HepG2 (cell line): ENCODE measurements around the gene SMYD2. TPM values are rescaled to one million over a fixed set of nuclear protein-coding genes. Genes with fewer than 3 reads are reported as not detected.

ENCODE experiments used
- ATAC-seq: fragments of 200-7000 bp; cut with Tn5 transposase; 3 replicates; pipeline ENCODE4 v1.9.1; 2020; ENCODE audit warnings: mild to moderate bottlenecking, moderate library complexity
- BruUV-seq: library from RNA; stranded (reverse); fragments of 400-500 nt; replicated peaks from 2 replicates; lab custom pipeline; 2021; lab: Mats Ljungman, UMichigan
- CTCF ChIA-PET: fragments of 300-600 bp; formaldehyde crosslinking; extraction: SDS; loops from one replicate; lab custom pipeline; 2021; ENCODE audit warnings: low total read pairs, inconsistent platforms, low intra/inter-chr PET ratio; lab: Yijun Ruan, JAX
- POLR2A ChIA-PET: fragments of 350-600 bp; sonication (Branson Sonifier 250); formaldehyde crosslinking; loops from one replicate; lab custom pipeline; 2020; ENCODE audit warnings: antibody characterized with exemption, inconsistent platforms; lab: Yijun Ruan, JAX
- DNase-seq: peaks from one replicate; pipeline ENCODE4 v3.0.0-alpha.2; 2015; ENCODE audit warnings: low spot score
- FAIRE-seq: peaks from 3 replicates; lab custom pipeline; 2011; peaks lifted over from hg19 to GRCh38; lab: Jason Lieb, UNC
- H2AFZ ChIP-seq: one replicate; pipeline ENCODE4 v1.6.1; 2011; ENCODE audit warnings: low read length, inconsistent platforms
- H3K27ac ChIP-seq: fragments of 300-600 bp; 3 replicates; pipeline ENCODE4 v1.8.0; 2011; ENCODE audit warnings: mixed run types, mild to moderate bottlenecking, mixed read lengths, low read length, inconsistent platforms; ENCODE audit not compliant: insufficient read depth; ENCODE audit errors: extremely low read length
- H3K27me3 ChIP-seq, 2 experiments: fragments of 200-600 bp in 1 of 2; 2 replicates in 1 of 2; 3 replicates in 1 of 2; pipeline versions ENCODE4 v1.6.0 to v1.8.0; 2011; ENCODE audit warnings: low read length in 2 of 2, mild to moderate bottlenecking in 2 of 2, moderate library complexity in 2 of 2, inconsistent platforms in 1 of 2; ENCODE audit not compliant: insufficient read depth in 2 of 2, control insufficient read depth in 1 of 2
- H3K36me3 ChIP-seq, 2 experiments: fragments of 200-600 bp in 1 of 2; replicated peaks in 1 of 2; 2 replicates in 1 of 2; 3 replicates in 1 of 2; pipeline versions ENCODE4 v1.5.1 to v1.8.0; 2011; ENCODE audit warnings: low read length in 2 of 2, inconsistent platforms in 1 of 2; ENCODE audit not compliant: insufficient read depth in 2 of 2, control insufficient read depth in 1 of 2
- H3K4me1 ChIP-seq: 2 replicates; pipeline ENCODE4 v1.5.1; 2012; ENCODE audit warnings: low read length, inconsistent platforms; ENCODE audit not compliant: insufficient read depth
- H3K4me2 ChIP-seq: 2 replicates; pipeline ENCODE4 v1.6.0; 2011; ENCODE audit warnings: low read depth, low read length, inconsistent platforms
- H3K4me3 ChIP-seq, 3 experiments: fragments of 200-600 bp in 1 of 3; sonication (generic), shearing (Covaris generic) in 1 of 3; replicated peaks in 1 of 3; 2 replicates each; pipeline ENCODE4 v1.5.1; 2011 to 2016; ENCODE audit warnings: low read length in 3 of 3, inconsistent platforms in 2 of 3, low read depth in 2 of 3, mild to moderate bottlenecking in 2 of 3, control low read depth in 1 of 3, mixed read lengths in 1 of 3; ENCODE audit not compliant: insufficient read depth in 1 of 3
- H3K79me2 ChIP-seq: one replicate; pipeline ENCODE4 v1.6.1; 2011; ENCODE audit warnings: low read length, inconsistent platforms; ENCODE audit not compliant: insufficient read depth
- H3K9ac ChIP-seq: 2 replicates; pipeline ENCODE4 v1.6.0; 2011; ENCODE audit warnings: mild to moderate bottlenecking, low read depth, low read length, inconsistent platforms; ENCODE audit not compliant: insufficient read depth
- H3K9me3 ChIP-seq: 2 replicates; pipeline ENCODE4 v1.5.1; 2012; ENCODE audit warnings: mild to moderate bottlenecking, low read length
- H4K20me1 ChIP-seq: 2 replicates; pipeline ENCODE4 v1.6.0; 2011; ENCODE audit warnings: inconsistent platforms, mild to moderate bottlenecking, low read length, moderate library complexity; ENCODE audit not compliant: insufficient read depth
- ARNT2 ChIP-seq: sonication (generic); formaldehyde crosslinking; IDR thresholded peaks from 2 replicates; pipeline ENCODE4 v1.8.0; 2022; ENCODE audit warnings: mild to moderate bottlenecking, low read depth, missing genetic modification reagents, moderate library complexity
- CAMTA2 ChIP-seq: sonication (generic); formaldehyde crosslinking; IDR thresholded peaks from 2 replicates; pipeline ENCODE4 v1.4.0; 2020; ENCODE audit warnings: mild to moderate bottlenecking, missing genetic modification reagents, borderline replicate concordance
- E2F1 ChIP-seq: sonication (generic); formaldehyde crosslinking; IDR thresholded peaks from 2 replicates; pipeline ENCODE4 v1.5.0; 2020; ENCODE audit warnings: missing genetic modification reagents
- LBX2 ChIP-seq: sonication (generic); formaldehyde crosslinking; IDR thresholded peaks from 2 replicates; pipeline ENCODE4 v1.5.0; 2020; ENCODE audit warnings: missing genetic modification reagents, mild to moderate bottlenecking, borderline replicate concordance
- MTA1 ChIP-seq: sonication (generic); formaldehyde crosslinking; IDR thresholded peaks from 2 replicates; pipeline ENCODE4 v1.4.0; 2020; ENCODE audit warnings: missing genetic modification reagents, mild to moderate bottlenecking, borderline replicate concordance
- PRDM10 ChIP-seq: sonication (generic); formaldehyde crosslinking; IDR thresholded peaks from 2 replicates; pipeline ENCODE4 v1.4.0; 2020; ENCODE audit warnings: low read depth, missing genetic modification reagents
- SP5 ChIP-seq: IDR thresholded peaks from 2 replicates; pipeline ENCODE4 v1.6.1; 2016; ENCODE audit warnings: low read depth, borderline replicate concordance
- TCF12 ChIP-seq, 2 experiments: fragments of 450-650 bp in 1 of 2; sonication (generic) in 1 of 2; formaldehyde crosslinking in 1 of 2; IDR thresholded peaks; 2 replicates each; pipeline versions ENCODE4 v1.6.1 to v1.8.0; 2017 to 2022; ENCODE audit warnings: antibody characterized with exemption in 1 of 2, mild to moderate bottlenecking in 1 of 2, missing genetic modification reagents in 1 of 2, moderate library complexity in 1 of 2
- ZMYM4 ChIP-seq: sonication (generic); formaldehyde crosslinking; IDR thresholded peaks from 2 replicates; pipeline ENCODE4 v1.8.1; 2023; ENCODE audit warnings: mild to moderate bottlenecking, missing genetic modification reagents
- ZNF121 ChIP-seq: sonication (generic); formaldehyde crosslinking; IDR thresholded peaks from 2 replicates; pipeline ENCODE4 v1.5.0; 2020; ENCODE audit warnings: mild to moderate bottlenecking, missing genetic modification reagents
- ZNF18 ChIP-seq: sonication (generic); formaldehyde crosslinking; IDR thresholded peaks from 2 replicates; pipeline ENCODE4 v1.8.0; 2022; ENCODE audit warnings: mild to moderate bottlenecking, missing genetic modification reagents; ENCODE audit not compliant: insufficient replicate concordance
- ZNF225 ChIP-seq: sonication (generic); formaldehyde crosslinking; IDR thresholded peaks from 2 replicates; pipeline ENCODE4 v1.4.0; 2020; ENCODE audit warnings: mild to moderate bottlenecking, missing genetic modification reagents
- ZNF350 ChIP-seq: sonication (generic); formaldehyde crosslinking; IDR thresholded peaks from 2 replicates; pipeline ENCODE4 v1.4.0; 2020; ENCODE audit warnings: mild to moderate bottlenecking, low read depth, missing genetic modification reagents, borderline replicate concordance
- ZNF672 ChIP-seq: sonication (generic); formaldehyde crosslinking; IDR thresholded peaks from 2 replicates; pipeline ENCODE4 v1.8.1; 2022; ENCODE audit warnings: missing genetic modification reagents
- ZNF850 ChIP-seq: sonication (generic); formaldehyde crosslinking; conservative IDR thresholded peaks from 2 replicates; pipeline ENCODE4 v1.9.0; 2021; ENCODE audit warnings: mild to moderate bottlenecking, missing genetic modification reagents
- ZSCAN29 ChIP-seq: sonication (generic); formaldehyde crosslinking; conservative IDR thresholded peaks from 2 replicates; pipeline ENCODE4 v1.4.0; 2020; ENCODE audit warnings: mild to moderate bottlenecking, missing genetic modification reagents
- WGBS: methylation state at CpG from one replicate; pipeline ENCODE4 v1.1.6; 2017; ENCODE audit warnings: low lambda C conversion rate; 5-methylcytosine and 5-hydroxymethylcytosine counted together
- in situ Hi-C: cut with HindIII; loops from 2 replicates; pipeline ENCODE4 v1.10.0; 2017; ENCODE audit warnings: low pct_unique_long_range_greater_than_20kb; ENCODE audit not compliant: extremely low pct_ligation_motif_present
- intact Hi-C: fragments of 100-400 bp; cut with micrococcal nuclease; formaldehyde crosslinking; loops from one replicate; pipeline ENCODE4 v1.10.0; 2022; ENCODE audit not compliant: unreplicated experiment
- polyA plus RNA-seq, 8 experiments: library from polyadenylated mRNA; depleted of rRNA in 3 of 8; stranded (reverse) in 7 of 8; unstranded in 1 of 8; fragments of >200 nt; fragmentation: Illumina TruSeq in 4 of 8; extraction: Trizol in 4 of 8; gene quantifications; 2 replicates each; pipeline versions ENCODE4 v1.2.1 to v1.2.3, GENCODE V29; 2011 to 2016; ENCODE audit warnings: low read depth in 4 of 8, missing spikeins in 1 of 8, mixed read lengths in 1 of 8; ENCODE audit not compliant: insufficient read depth in 1 of 8
- total RNA-seq, 5 experiments: library from RNA; depleted of rRNA; stranded (reverse); fragments of >200 nt; fragmentation: Illumina TruSeq; extraction: Trizol; gene quantifications; 2 replicates each; pipeline ENCODE4 v1.2.3, GENCODE V29; 2016; ENCODE audit warnings: low read depth in 1 of 5

Gene SMYD2
- total and polyA plus RNA-seq, 2 of the 13 experiments (the other 11 are each of a cell fraction or from before 2014, with no cell fraction given): 72.7 to 139 TPM

GRCh38 chr1:214280386-214281020, 456 bp upstream of the SMYD2 start:
- peak overlapping the region; percentile 17 for H2AFZ ChIP-seq
- H3K9me3 ChIP-seq: no peaks in the 10 kb centered on the region
- ChIA-PET POLR2A (interaction anchor here (0.5 to 1.8 kb wide), 5 partner anchors 19 to 1278 kb away, joined by 3 to 12 read pairs (median 5); partner anchors contain the start of gene PROX1), CTCF (no interaction called here)
- FAIRE-seq (no peak), DNase-seq (peak; percentile 55), ATAC-seq (peak; percentile 55)
- peaks cover 54% of the 10 kb centered on the region for H3K4me1 ChIP-seq
- intact Hi-C loops: no loop called here
- no peaks in the 10 kb centered on the region; a peak in 1 of 5 replicates for H3K27me3 ChIP-seq
- H3K4me3 ChIP-seq: peak overlapping the region; percentile 84 to 94 (median 92)
- peak overlapping the region; percentile 91 for H3K9ac ChIP-seq
- H4K20me1 ChIP-seq: no peaks in the 10 kb centered on the region
- peaks cover 35% of the 10 kb centered on the region for H3K79me2 ChIP-seq
- in situ Hi-C loops: no loop called here
- peak overlapping the region; percentile 98 for H3K27ac ChIP-seq
- no peaks in the 10 kb centered on the region; a peak in 1 of 5 replicates for H3K36me3 ChIP-seq
- BruUV-seq: no TSS peak
- 1% methylated on average over 39 of the region's 42 CpGs for WGBS
- H3K4me2 ChIP-seq: peak overlapping the region; percentile 87
- TF ChIP-seq LBX2 (CRISPR knock-in tag): no peak
- no peak; the same call in 1 of the 2 replicates for TF ChIP-seq E2F1 (CRISPR knock-in tag)
- TF ChIP-seq SP5 (CRISPR knock-in tag): 0 out of 2 replicates have a peak, but pooled peaks have one; percentile 16
- TF ChIP-seq ZNF18 (CRISPR knock-in tag): no peak
- TF ChIP-seq ZSCAN29 (CRISPR knock-in tag): 0 out of 2 replicates have a peak, but pooled peaks have one; percentile 23
- no peak; the same call in 1 of the 2 replicates for TF ChIP-seq PRDM10 (CRISPR knock-in tag)
- TF ChIP-seq CAMTA2 (CRISPR knock-in tag): 0 out of 2 replicates have a peak, but pooled peaks have one; percentile 7
- TF ChIP-seq ZNF121 (CRISPR knock-in tag): no peak
- TF ChIP-seq ARNT2 (CRISPR knock-in tag): no peak; the same call in 1 of the 2 replicates
- TF ChIP-seq ZNF850: no peak
- no peak for TF ChIP-seq TCF12 (IDR thresholded peaks at IDR 0.05)
- TF ChIP-seq TCF12 (CRISPR knock-in tag; IDR thresholded peaks at IDR 0.05): no peak
- TF ChIP-seq ZNF672 (CRISPR knock-in tag): no peak
- TF ChIP-seq ZMYM4 (CRISPR knock-in tag): no peak; the same call in none of the 2 replicates
- TF ChIP-seq ZNF350 (CRISPR knock-in tag): 0 out of 2 replicates have a peak, but pooled peaks have one; percentile 40
- no peak for TF ChIP-seq ZNF225 (CRISPR knock-in tag)
- 0 out of 2 replicates have a peak, but pooled peaks have one; percentile 53 for TF ChIP-seq MTA1 (CRISPR knock-in tag)
